ENCODE results near the gene ZNF177.

ZNF177 gene

DNA sequence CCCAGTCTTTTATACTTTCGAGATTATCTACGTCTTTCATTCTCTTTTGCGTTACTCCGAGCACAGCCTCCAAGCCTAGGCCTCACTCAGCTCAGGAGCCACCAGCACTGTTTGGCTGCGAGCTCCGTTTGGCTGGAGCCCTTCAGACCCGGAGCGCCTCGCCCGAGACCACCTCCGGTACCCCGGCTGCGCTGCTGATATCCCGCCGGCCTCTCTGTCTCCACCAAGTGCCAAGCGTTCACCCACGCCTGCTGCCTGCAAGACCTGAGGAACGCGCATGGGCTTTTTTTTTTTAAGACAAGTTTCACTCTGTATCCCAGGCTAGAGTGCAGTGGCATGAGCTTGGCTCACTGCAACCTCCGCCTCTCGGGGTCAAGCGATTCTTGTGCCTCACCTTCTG is 14.1 kb upstream of the ZNF177 start:
- Histone ChIP-seq H3K23ac (ENCODE audit: low read length in 2 of 2) (no peak overlapping the region), H3K9me3 (ENCODE audit: control insufficient read depth, low read length) (peaks cover 93% of the 10 kb centered on the region), H4K8ac (ENCODE audit: low read length) (no peak overlapping the region), H3K9ac (ENCODE audit: low read length) (no peak overlapping the region), H2BK5ac (ENCODE audit: low read depth, low read length, poor library complexity, severe bottlenecking) (peak overlapping the region; percentile 44), H3K14ac (ENCODE audit: low read length in 2 of 2) (no peak overlapping the region), H2BK15ac (ENCODE audit: low read depth, poor library complexity, severe bottlenecking) (no peak overlapping the region), H2BK120ac (ENCODE audit: low read depth, low read length) (no peak overlapping the region), H3K36me3 (ENCODE audit: control insufficient read depth in 1 of 2, insufficient read depth in 2 of 2, low read depth in 1 of 2, low read length in 2 of 2) (peaks cover 20 to 37% of the 10 kb centered on the region in 2 experiments), H3K4ac (ENCODE audit: low read depth in 1 of 2, low read length in 2 of 2) (no peak overlapping the region), H2BK12ac (ENCODE audit: low read length in 2 of 2) (no peak overlapping the region), H3K4me1 (ENCODE audit: control insufficient read depth, insufficient read depth, low read depth, low read length) (no peaks in the 10 kb centered on the region), H4K91ac (ENCODE audit: low read length) (no peak overlapping the region), H3K4me2 (ENCODE audit: low read length, poor library complexity, severe bottlenecking) (no peak overlapping the region), H3K18ac (ENCODE audit: low read depth in 1 of 2, low read length in 2 of 2) (no peak overlapping the region), H3K27ac (ENCODE audit: low read length, poor library complexity, severe bottlenecking) (no peak overlapping the region), H3K4me3 (ENCODE audit: insufficient read depth in 1 of 2, low read depth in 1 of 2, low read length in 2 of 2) (peak overlapping the region in 1 of 2 experiments; percentile 59), H2AFZ (ENCODE audit: low read depth, low read length) (no peak overlapping the region), H3K79me1 (replicated peaks; ENCODE audit: low read length, poor library complexity, severe bottlenecking) (peaks cover 1% of the 10 kb centered on the region), H2AK5ac (ENCODE audit: low read length, severe bottlenecking) (no peak overlapping the region), H3K27me3 (ENCODE audit: control insufficient read depth in 1 of 2, insufficient read depth in 1 of 2, low read length in 2 of 2) (no peaks in the 10 kb centered on the region)
- DNase-seq, result no peak
- 97% methylated on average over 22 of the region's 22 CpGs for WGBS

DNA sequence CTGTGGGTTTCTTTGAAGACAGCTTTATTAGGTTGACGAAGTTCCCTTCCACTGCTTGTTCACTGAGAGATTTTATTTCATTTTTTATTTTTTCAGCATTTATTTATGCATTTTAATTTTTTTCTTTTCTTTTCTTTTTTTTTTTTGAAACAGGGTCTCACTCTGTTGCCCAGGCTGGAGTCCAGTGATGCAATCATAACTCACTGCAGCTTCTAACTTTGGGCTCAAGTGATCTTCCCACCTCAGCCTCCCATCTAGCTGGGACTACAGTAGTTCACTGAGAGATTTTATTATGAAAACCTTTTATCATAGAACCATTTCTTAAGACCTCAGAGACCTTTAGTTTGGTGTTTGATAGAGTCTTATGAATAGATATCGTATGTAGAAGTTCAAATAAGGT is 10.3 kb upstream of the ZNF177 start:
- H3K14ac ChIP-seq (ENCODE audit: low read length in 2 of 2), result no peak overlapping the region
- no peaks in the 10 kb centered on the region for H3K4me1 ChIP-seq (ENCODE audit: control insufficient read depth, insufficient read depth, low read depth, low read length)
- H3K4me2 ChIP-seq (ENCODE audit: low read length, poor library complexity, severe bottlenecking), result no peak overlapping the region
- peaks cover 21 to 24% of the 10 kb centered on the region in 2 experiments for H3K36me3 ChIP-seq (ENCODE audit: control insufficient read depth in 1 of 2, insufficient read depth in 2 of 2, low read depth in 1 of 2, low read length in 2 of 2)
- DNase-seq, result no peak
- no peak overlapping the region for H2BK12ac ChIP-seq (ENCODE audit: low read length in 2 of 2)
- H3K18ac ChIP-seq (ENCODE audit: low read depth in 1 of 2, low read length in 2 of 2), result no peak overlapping the region
- no peak overlapping the region for H3K4ac ChIP-seq (ENCODE audit: low read depth in 1 of 2, low read length in 2 of 2)
- no peak overlapping the region for H4K91ac ChIP-seq (ENCODE audit: low read length)
- H4K8ac ChIP-seq (ENCODE audit: low read length), result no peak overlapping the region
- H3K9me3 ChIP-seq (ENCODE audit: control insufficient read depth, low read length), result peaks cover 89% of the 10 kb centered on the region
- no peak overlapping the region for H2AFZ ChIP-seq (ENCODE audit: low read depth, low read length)
- H3K4me3 ChIP-seq (ENCODE audit: insufficient read depth in 1 of 2, low read depth in 1 of 2, low read length in 2 of 2), result peak overlapping the region in 1 of 2 experiments; percentile 16
- no peak overlapping the region for H3K9ac ChIP-seq (ENCODE audit: low read length)
- no CpG with 5 or more reads among the region's 2 CpGs for WGBS
- H3K79me1 ChIP-seq (replicated peaks; ENCODE audit: low read length, poor library complexity, severe bottlenecking), result peaks cover 3% of the 10 kb centered on the region
- no peaks in the 10 kb centered on the region for H3K27me3 ChIP-seq (ENCODE audit: control insufficient read depth in 1 of 2, insufficient read depth in 1 of 2, low read length in 2 of 2)
- no peak overlapping the region for H3K23ac ChIP-seq (ENCODE audit: low read length in 2 of 2)
- no peak overlapping the region for H2BK15ac ChIP-seq (ENCODE audit: low read depth, poor library complexity, severe bottlenecking)
- H2BK120ac ChIP-seq (ENCODE audit: low read depth, low read length), result no peak overlapping the region
- H2AK5ac ChIP-seq (ENCODE audit: low read length, severe bottlenecking), result no peak overlapping the region
- no peak overlapping the region for H2BK5ac ChIP-seq (ENCODE audit: low read depth, low read length, poor library complexity, severe bottlenecking)
- no peak overlapping the region for H3K27ac ChIP-seq (ENCODE audit: low read length, poor library complexity, severe bottlenecking)

DNA sequence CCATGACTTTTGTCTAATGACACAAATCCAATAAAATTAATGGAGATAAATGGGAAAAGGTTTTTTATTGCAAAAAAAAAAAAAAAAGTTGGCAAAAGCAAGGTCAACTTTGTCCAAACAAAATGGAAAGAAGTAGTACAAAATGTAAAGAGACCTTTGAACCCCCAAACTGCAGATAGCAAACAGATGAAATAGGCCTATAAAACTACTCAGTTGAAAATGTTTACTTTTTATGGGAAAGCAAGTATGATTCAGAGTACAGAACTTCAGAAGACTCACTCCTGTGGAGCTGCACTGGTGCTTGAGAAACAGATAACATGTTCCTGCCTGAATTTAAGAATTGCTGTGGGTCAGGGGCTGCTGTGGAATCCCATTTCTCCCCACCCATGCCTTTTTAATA is 9.8 kb upstream of the ZNF177 start:
- Histone ChIP-seq H3K23ac (ENCODE audit: low read length in 2 of 2) (no peak overlapping the region), H3K4me1 (ENCODE audit: control insufficient read depth, insufficient read depth, low read depth, low read length) (no peaks in the 10 kb centered on the region), H3K18ac (ENCODE audit: low read depth in 1 of 2, low read length in 2 of 2) (no peak overlapping the region), H3K4ac (ENCODE audit: low read depth in 1 of 2, low read length in 2 of 2) (no peak overlapping the region), H3K27ac (ENCODE audit: low read length, poor library complexity, severe bottlenecking) (no peak overlapping the region), H2BK15ac (ENCODE audit: low read depth, poor library complexity, severe bottlenecking) (no peak overlapping the region), H3K9me3 (ENCODE audit: control insufficient read depth, low read length) (peaks cover 89% of the 10 kb centered on the region), H2AK5ac (ENCODE audit: low read length, severe bottlenecking) (no peak overlapping the region), H3K4me3 (ENCODE audit: insufficient read depth in 1 of 2, low read depth in 1 of 2, low read length in 2 of 2) (peak overlapping the region in 1 of 2 experiments; percentile 16), H2BK5ac (ENCODE audit: low read depth, low read length, poor library complexity, severe bottlenecking) (no peak overlapping the region), H2AFZ (ENCODE audit: low read depth, low read length) (no peak overlapping the region), H3K14ac (ENCODE audit: low read length in 2 of 2) (no peak overlapping the region), H2BK120ac (ENCODE audit: low read depth, low read length) (no peak overlapping the region), H3K4me2 (ENCODE audit: low read length, poor library complexity, severe bottlenecking) (no peak overlapping the region), H3K79me1 (replicated peaks; ENCODE audit: low read length, poor library complexity, severe bottlenecking) (peaks cover 3% of the 10 kb centered on the region), H3K36me3 (ENCODE audit: control insufficient read depth in 1 of 2, insufficient read depth in 2 of 2, low read depth in 1 of 2, low read length in 2 of 2) (peaks cover 24 to 27% of the 10 kb centered on the region in 2 experiments), H4K91ac (ENCODE audit: low read length) (no peak overlapping the region), H3K27me3 (ENCODE audit: control insufficient read depth in 1 of 2, insufficient read depth in 1 of 2, low read length in 2 of 2) (no peaks in the 10 kb centered on the region), H2BK12ac (ENCODE audit: low read length in 2 of 2) (no peak overlapping the region), H3K9ac (ENCODE audit: low read length) (no peak overlapping the region), H4K8ac (ENCODE audit: low read length) (no peak overlapping the region)
- DNase-seq, result no peak

DNA sequence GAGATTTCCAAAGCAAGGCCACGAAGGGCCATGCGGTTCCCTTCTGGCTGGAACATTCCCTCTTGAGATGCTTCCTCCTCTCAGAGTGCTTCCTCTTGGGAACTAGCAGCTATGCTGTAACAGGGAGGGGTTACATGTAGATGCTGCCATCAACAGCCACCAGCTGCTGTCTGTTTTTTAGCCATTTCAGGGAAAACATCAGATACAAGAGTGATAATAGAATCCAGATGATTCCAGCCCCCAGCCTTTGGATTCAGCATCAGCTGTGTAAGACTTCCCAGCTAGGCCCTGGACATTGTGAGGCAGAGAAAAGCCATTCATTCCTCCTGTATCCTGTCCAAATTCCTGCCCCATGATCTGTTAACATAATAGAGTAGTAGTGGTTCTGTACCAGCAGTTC is 8.2 kb upstream of the ZNF177 start:
- 91% methylated on average over 2 of the region's 2 CpGs for WGBS
- Histone ChIP-seq H4K91ac (ENCODE audit: low read length) (no peak overlapping the region), H3K4me3 (ENCODE audit: insufficient read depth in 1 of 2, low read depth in 1 of 2, low read length in 2 of 2) (peak overlapping the region in 1 of 2 experiments; percentile 47), H3K79me1 (replicated peaks; ENCODE audit: low read length, poor library complexity, severe bottlenecking) (peaks cover 3% of the 10 kb centered on the region), H2BK5ac (ENCODE audit: low read depth, low read length, poor library complexity, severe bottlenecking) (no peak overlapping the region), H3K14ac (ENCODE audit: low read length in 2 of 2) (no peak overlapping the region), H2AK5ac (ENCODE audit: low read length, severe bottlenecking) (no peak overlapping the region), H3K23ac (ENCODE audit: low read length in 2 of 2) (no peak overlapping the region), H3K9ac (ENCODE audit: low read length) (no peak overlapping the region), H3K9me3 (ENCODE audit: control insufficient read depth, low read length) (peaks cover 89% of the 10 kb centered on the region), H3K27ac (ENCODE audit: low read length, poor library complexity, severe bottlenecking) (no peak overlapping the region), H2BK15ac (ENCODE audit: low read depth, poor library complexity, severe bottlenecking) (no peak overlapping the region), H4K8ac (ENCODE audit: low read length) (no peak overlapping the region), H2BK12ac (ENCODE audit: low read length in 2 of 2) (no peak overlapping the region), H2BK120ac (ENCODE audit: low read depth, low read length) (no peak overlapping the region), H3K4me1 (ENCODE audit: control insufficient read depth, insufficient read depth, low read depth, low read length) (no peaks in the 10 kb centered on the region), H3K4ac (ENCODE audit: low read depth in 1 of 2, low read length in 2 of 2) (no peak overlapping the region), H3K18ac (ENCODE audit: low read depth in 1 of 2, low read length in 2 of 2) (no peak overlapping the region), H3K27me3 (ENCODE audit: control insufficient read depth in 1 of 2, insufficient read depth in 1 of 2, low read length in 2 of 2) (no peaks in the 10 kb centered on the region), H2AFZ (ENCODE audit: low read depth, low read length) (no peak overlapping the region), H3K4me2 (ENCODE audit: low read length, poor library complexity, severe bottlenecking) (no peak overlapping the region), H3K36me3 (ENCODE audit: control insufficient read depth in 1 of 2, insufficient read depth in 2 of 2, low read depth in 1 of 2, low read length in 2 of 2) (peaks cover 22 to 25% of the 10 kb centered on the region in 2 experiments)
- DNase-seq, result no peak
